Urothelium cell line (cell line): Measurements from ENCODE around the gene ITM2B.

Source experiments
- DNase-seq: peaks from one replicate; pipeline ENCODE4 v3.0.0; 2011; ENCODE audit warnings: low spot score, mixed read lengths
- FAIRE-seq: peaks from 2 replicates; lab custom pipeline; 2011; peaks lifted over from hg19 to GRCh38; lab: Jason Lieb, UNC

ITM2B gene

GRCh38 chr13:48302871-48303358 is 69.9 kb downstream of the ITM2B start:
- FAIRE-seq (no peak), DNase-seq (no peak)

GRCh38 chr13:48303359-48304142 is 70.5 kb downstream of the ITM2B start, which contains the start of gene RB1:
RB1 (plus strand) TSS chr13:48303751; CDS start chr13:48303913, 162 bp downstream.
- FAIRE-seq = no peak
- peak; percentile 88 for DNase-seq

GRCh38 chr13:48304143-48304876 is 71.3 kb downstream of the ITM2B start:
- FAIRE-seq (no peak), DNase-seq (peak; percentile 13)

- FAIRE-seq = no peak
- DNase-seq = no peak
Measured at GRCh38 chr13:48311223-48311622, 78.2 kb downstream of the ITM2B start.

- DNase-seq = no peak
- no peak for FAIRE-seq
Measured at GRCh38 chr13:48315969-48316650, 83.1 kb downstream of the ITM2B start.

GRCh38 chr13:48316826-48317510 is 84.0 kb downstream of the ITM2B start:
- DNase-seq (no peak), FAIRE-seq (no peak)

GRCh38 chr13:48317511-48318376 is 84.7 kb downstream of the ITM2B start:
- DNase-seq = no peak
- FAIRE-seq = no peak

- FAIRE-seq (no peak), DNase-seq (no peak)
Measured at GRCh38 chr13:48318377-48318811, 85.4 kb downstream of the ITM2B start.

- DNase-seq = no peak
- no peak for FAIRE-seq
Measured at GRCh38 chr13:48318821-48319511, 86.0 kb downstream of the ITM2B start.
